GM15510 (cell line): ENCODE measurements around the gene GSC.

Experiments
- POLR2A ChIP-seq: IDR thresholded peaks from 3 replicates; pipeline ENCODE4 v1.6.1; 2011; ENCODE audit warnings: borderline replicate concordance; ENCODE audit not compliant: insufficient read length; ENCODE audit errors: extremely low read depth

Gene GSC

DNA sequence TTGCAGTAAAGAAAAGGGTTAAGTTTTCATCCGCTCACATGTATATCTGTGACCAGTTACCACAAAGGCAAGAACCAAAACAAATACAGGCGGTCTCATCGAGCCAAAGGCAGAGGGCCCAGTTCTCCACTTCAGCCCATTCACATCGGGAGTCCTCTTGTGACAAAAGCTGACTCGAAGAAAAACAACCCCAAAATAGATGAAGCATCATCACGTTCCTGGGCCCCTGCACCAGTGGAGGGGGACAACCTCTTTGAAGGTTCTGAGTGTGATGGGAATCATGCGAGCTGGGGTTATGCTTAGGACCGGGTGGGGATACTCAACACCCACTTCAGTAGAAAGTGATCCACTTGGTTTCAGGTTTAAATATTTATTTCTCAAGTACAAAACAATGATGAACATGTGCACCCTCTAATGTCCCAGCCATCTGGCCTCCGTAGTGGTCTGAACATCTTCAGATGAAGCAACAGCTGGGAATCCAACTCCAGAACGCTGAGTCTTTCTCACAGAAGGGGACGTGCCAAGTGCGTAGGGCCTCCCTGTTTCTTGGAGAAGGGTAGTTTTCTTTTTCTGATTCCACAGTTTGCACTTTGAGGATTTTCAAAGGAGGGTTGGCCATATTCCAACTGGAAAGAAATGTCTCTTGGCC is 8.4 kb downstream of the GSC start:
- TF ChIP-seq POLR2A, result no peak

DNA sequence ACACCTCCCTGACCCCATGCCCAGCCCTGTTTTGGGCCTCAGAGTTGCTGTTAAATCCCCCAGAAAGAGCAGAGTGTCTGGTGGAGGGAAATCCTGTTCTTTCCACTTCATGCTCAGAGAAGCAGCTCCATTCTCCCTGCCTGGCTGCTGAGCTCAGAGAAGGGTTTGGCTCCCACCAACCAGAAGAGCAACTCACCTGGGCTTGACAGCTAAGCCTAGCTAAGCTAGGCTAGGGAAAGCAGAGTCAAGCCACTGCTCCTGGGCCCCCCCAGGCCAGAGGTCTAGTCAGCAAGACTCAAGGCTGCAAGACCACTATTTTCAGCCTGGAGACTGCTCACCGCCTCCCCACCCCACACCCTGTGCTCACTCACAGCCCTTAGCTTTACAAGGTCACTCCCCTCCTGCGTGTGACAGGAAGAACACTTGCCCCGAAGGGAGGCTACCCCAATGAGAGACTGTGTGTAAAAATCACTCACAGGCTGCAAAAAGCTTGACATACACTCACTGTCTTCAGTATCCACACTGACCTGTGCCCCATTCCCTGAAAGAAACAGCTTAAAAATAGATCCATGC is 13.5 kb downstream of the GSC start:
- TF ChIP-seq POLR2A, result no peak

DNA sequence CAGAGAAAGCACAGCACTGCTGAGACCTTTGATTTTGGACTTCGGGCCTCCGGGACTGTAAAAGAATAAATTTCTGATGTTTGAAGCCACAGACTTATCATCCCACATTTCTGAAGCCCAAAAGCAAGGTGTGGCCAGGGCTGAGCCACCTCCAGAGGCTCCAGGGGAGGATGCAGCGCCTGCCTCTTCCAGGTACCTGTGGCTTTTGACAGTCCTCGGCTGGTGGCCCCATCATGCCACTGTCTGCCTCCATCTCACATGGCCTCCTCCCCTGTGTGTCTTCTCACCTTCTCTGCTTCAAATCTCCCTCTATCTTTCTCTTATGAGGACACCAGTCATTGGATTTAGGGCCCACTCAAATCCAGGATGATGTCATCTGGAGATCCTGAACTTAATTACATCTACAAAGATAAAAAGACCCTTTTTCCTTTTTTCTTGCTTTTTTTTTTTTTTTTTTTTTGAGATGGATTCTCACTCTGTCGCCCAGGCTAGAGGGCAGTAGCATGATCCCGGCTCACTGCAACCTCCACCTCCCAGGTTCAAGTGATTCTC is 15.4 kb downstream of the GSC start:
- no peak for TF ChIP-seq POLR2A

DNA sequence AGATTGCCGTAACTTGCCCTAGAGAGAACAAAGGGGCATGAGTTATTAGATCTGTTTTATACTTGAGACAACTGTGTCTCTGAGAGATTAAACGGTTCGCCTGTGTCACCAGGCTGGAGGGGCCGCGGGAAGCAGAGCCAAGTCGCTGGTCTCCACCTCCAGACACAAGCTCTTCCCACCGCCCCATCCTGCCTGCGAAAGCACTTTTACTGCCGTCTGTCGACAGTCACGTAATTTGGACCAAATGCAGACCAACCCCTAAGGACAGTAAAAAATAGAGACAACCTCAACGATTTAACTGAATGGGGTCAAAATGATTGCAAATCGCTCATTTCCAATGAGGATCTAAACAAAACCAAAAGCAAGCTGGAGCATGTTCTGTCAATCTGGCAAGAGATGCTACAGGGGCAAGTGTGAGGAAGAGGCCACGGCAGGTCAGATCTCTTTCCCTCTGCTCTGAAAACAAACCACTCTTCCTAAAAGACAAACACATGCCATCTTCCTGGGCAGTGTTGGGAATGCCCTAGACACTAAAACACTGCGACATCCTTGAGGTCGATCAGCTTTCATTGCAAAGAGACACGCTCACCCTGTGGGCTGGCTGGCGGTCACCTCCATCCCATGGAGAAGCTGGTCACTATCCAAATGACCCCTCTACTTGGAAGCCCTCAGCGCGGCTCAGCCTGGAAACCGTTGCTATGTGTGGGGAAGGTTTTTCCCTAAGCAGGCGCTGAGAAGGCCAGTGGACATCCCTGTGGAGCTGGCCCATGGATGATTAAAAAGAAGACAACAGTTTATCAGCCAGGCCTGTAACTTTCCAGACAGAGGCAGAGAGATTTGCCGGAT is 17.1 kb downstream of the GSC start:
- TF ChIP-seq POLR2A, result no peak

DNA sequence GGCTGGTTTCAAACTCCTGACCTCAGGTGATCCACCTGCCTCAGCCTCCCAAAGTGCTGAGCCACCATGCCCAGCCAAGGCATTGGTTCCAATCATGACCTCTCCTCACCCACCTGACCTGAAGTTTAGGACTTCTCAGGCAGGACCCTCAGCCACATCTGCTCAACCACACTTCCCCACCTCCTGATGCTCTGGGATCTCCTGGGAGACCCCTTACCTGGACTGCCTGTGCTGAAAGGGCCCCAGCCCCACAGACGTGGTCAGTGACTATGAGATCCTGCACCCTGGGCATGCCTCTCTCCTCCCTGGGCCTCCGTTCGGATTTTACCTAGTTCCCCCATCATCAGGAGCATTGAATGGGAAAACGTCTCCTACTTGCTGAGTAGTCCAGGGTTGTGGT is 18.0 kb downstream of the GSC start:
- TF ChIP-seq POLR2A, result no peak

DNA sequence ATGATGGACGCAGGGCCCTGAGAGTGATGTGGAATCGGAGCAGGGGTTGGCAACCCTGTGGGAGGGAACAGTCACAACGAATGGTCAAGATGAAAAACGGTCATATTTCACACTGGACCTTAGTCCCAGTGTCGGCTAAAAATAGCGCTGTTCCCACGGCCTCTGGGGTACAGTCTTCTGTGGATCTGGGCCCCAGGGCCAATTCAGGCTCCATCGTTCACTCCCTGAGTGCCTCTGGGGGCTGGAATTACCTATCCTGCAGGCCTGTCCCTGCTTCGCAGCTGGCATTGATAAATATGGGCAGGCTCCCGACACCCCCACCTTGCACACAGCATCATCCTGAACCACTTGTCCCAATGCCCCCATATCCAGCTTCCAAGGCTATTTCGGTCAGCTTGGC is 18.6 kb downstream of the GSC start:
- TF ChIP-seq POLR2A, result no peak

DNA sequence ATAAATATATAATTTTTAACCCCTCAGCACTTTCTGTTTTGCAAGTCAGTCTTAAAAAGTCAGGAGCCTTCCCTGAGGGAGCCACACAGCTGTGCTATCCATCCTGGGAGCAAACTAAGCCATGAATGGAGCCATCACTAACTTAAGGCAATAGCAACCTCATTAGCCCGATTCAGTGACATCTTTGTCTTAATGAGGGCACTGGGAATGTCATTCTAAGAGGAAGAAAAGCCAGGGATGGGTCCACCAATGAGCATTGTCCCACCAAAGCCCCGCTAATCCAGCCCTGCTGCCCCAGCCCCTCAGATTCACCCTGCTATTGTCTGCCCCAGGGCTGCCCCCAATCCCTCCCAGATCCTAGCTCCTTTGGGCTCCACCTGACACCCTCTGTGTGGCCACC is 19.5 kb downstream of the GSC start:
- no peak for TF ChIP-seq POLR2A

DNA sequence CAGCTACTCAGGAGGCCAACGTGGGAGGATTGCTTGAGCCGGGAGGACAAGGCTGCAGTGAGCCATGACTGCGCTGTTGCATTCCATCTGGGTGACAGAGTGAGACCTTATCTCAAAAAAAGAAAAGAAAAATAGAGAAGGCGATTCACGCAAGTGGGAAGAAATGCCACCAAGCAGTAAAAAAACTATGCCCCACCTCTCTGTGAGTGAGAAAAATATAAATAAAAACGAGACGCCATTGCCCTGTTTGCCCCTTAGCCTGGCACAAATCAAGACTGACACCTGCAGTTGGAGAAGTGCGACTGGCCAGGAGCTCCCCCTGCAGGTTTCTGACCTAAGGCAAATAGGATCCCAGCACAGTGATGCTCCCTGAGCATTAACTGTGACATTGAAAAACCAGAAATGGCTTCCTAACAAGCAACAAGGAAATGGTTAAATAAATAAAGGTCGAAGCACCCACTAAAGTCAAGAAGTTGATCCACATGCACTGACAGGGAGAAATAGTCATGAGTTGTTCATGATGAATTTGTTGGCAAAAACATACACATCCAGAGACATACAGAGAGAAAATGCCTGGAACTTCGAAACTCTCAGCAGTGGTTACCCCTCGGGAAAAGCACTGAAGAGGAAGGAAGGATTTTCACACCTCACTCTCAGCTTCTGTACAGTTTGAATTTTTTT is 21.1 kb downstream of the GSC start:
- TF ChIP-seq POLR2A, result no peak

DNA sequence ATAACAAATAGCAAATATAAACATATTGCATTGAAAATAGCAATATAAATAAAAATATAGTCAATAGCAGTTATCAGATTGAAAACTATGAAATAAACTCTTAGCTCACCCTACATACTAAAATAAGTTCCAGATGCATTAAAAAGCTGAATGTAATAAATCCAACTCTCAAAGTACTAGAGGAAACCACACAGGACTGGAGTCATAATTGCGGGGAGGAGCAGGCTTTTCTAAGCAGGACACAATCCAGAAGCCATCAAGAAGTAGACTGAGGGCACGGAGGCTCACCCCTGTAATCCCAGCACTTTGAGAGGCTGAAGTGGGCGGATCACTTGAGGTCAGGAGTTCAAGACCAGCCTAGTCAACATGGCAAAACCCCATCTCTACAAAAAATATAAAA is 22.2 kb downstream of the GSC start:
- no peak for TF ChIP-seq POLR2A

DNA sequence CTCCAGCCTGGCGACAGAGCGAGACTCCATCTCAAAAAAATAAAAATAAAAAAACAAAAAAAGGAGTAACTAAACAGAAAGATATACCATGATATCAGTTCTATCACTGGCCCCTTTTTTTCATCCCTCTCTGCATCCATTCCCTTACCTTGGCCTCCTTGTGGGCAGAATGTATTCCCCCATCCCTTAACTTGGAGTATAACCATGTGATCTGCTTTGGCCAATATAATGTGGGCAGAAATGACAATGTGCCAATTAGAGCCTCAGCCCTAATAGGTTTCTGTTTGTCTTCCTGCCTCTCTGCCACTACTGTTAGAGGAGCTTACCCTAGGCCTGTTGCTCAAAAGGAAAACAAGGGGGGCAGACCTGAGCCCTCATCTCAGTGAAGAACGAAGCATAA is 23.8 kb downstream of the GSC start:
- no peak for TF ChIP-seq POLR2A

DNA sequence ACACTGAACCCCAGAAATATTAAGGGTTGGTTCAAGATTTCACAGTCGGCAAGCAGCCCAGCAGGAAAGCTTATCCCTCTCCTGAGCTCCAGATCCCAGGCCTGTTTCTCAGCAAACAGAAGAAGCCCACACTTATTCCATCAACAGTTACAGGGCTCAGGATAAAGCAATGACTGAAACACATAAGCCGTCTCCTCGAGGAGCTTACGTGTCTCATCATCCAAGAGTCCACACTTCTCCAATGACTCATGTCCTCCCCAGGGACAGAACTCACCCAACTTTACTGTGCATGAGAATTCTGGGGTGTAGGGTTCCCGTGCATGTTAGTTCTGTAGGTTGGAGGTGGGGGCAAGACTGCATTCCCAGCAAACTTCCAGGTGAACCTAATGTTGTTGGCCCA is 31.2 kb downstream of the GSC start:
- no peak for TF ChIP-seq POLR2A

DNA sequence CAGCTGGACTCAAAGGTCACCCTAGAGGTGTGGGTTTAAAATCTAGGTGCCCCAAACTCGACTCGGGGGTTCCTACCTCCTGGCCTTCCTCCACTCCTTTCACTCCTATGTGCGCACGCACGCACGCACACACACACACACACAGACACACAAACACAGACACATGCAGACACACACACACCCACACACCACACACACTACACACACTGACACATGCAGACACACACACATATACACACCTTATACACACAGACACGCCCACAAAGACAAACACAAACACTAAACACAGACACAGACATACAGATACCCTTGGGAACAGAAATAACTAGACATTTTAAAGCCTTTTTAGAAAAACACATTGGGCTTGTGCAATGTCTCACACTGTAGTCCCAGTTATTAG is 31.8 kb downstream of the GSC start:
- no peak for TF ChIP-seq POLR2A

DNA sequence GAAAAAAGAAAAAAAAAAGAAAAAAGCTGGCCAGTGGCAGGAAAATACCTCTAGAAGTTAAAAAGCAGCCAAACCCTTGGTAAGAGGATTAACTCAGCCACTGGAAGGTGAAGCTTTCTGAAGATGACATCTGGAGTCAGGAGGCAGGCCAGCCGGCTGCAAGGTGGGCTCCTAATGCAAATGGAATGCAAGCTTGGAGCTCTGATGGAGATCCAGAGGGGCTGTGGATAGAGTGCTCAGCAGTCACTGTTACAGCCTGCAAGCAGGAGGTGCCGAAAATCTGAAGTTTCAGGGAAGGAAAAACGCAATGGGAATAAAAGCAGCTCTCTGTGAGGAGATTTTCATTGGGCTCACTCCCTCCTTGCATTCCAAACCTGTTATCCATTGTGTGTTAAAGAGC is 41.0 kb downstream of the GSC start:
- TF ChIP-seq POLR2A, result no peak

DNA sequence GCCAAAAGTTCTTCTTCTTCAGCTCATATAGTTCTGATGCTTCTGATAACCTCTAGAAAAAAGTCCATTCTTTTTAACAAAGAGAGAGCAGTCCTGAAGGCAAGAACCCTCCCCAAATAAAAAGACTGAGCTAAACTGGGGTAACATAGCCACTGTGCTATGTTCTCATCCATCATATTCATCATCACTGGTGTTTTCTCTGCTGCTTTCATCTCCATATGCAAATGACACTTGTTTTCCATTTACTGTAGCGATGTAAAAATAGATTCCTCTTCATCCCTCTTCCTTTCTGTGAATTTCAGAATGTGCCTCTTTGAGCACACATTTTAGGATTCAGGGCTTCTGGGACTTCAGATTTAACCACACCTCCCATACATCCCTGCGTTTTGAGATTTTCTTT is 44.9 kb downstream of the GSC start:
- TF ChIP-seq POLR2A, result no peak

DNA sequence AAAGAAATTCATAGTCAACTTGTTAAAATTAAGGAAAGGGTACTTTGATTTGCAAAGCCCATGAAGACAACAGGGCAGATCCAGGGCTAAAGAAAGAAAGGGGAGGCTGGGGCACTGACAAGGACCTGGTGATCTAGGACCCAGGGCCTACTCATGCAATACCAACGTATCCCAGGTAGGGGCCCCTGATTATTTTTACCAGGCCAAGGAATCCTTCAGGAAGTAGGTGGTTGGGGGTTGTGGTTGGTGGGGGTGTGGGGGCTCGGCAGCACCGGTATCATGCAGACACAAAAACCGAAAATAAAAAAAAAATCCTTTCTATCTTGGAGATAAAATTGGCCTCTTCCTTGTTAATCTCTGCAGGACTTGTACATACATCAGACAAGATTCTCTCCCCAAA is 47.5 kb downstream of the GSC start:
- TF ChIP-seq POLR2A, result no peak
